Trophoblast cell (in vitro differentiated cells and primary cell): Measurements from ENCODE around the gene MCTP1.
"Not testable (repeated sequence)": the region's sequence is repeated elsewhere in the genome, so short reads cannot be mapped to it uniquely, and the experiment has no call there.

Source experiments
- DNase-seq, 2 donors: peaks; one replicate each; pipeline ENCODE4 v3.0.0-alpha.2; 2016
- H2AFZ ChIP-seq: 2 replicates; pipeline ENCODE4 v1.6.1; 2013; ENCODE audit warnings: low read length, moderate library complexity, mild to moderate bottlenecking; ENCODE audit not compliant: insufficient read depth, poor library complexity
- H2AK5ac ChIP-seq: 2 replicates; pipeline ENCODE4 v1.6.1; 2013; ENCODE audit warnings: mild to moderate bottlenecking, low read length
- H2BK120ac ChIP-seq: 2 replicates; pipeline ENCODE4 v1.6.1; 2013; ENCODE audit warnings: low read length, mild to moderate bottlenecking, moderate library complexity; ENCODE audit not compliant: insufficient read depth, poor library complexity
- H2BK12ac ChIP-seq: 2 replicates; pipeline ENCODE4 v1.6.1; 2013; ENCODE audit warnings: mild to moderate bottlenecking, low read length, moderate library complexity
- H2BK5ac ChIP-seq: 2 replicates; pipeline ENCODE4 v1.6.1; 2013; ENCODE audit warnings: low read length, low read depth, moderate library complexity, mild to moderate bottlenecking; ENCODE audit not compliant: poor library complexity
- H3K14ac ChIP-seq: 2 replicates; pipeline ENCODE4 v1.6.1; 2013; ENCODE audit warnings: mild to moderate bottlenecking, low read length
- H3K18ac ChIP-seq: 2 replicates; pipeline ENCODE4 v1.6.1; 2013; ENCODE audit warnings: mild to moderate bottlenecking, low read length
- H3K23ac ChIP-seq: 2 replicates; pipeline ENCODE4 v1.6.1; 2013; ENCODE audit warnings: low read length
- H3K27ac ChIP-seq: 2 replicates; pipeline ENCODE4 v1.5.1; 2013; ENCODE audit warnings: low read depth, mild to moderate bottlenecking, inconsistent platforms, low read length, moderate library complexity
- H3K27me3 ChIP-seq: 2 replicates; pipeline ENCODE4 v1.6.1; 2013; ENCODE audit warnings: inconsistent platforms, mild to moderate bottlenecking, low read length, moderate library complexity; ENCODE audit not compliant: insufficient read depth
- H3K36me3 ChIP-seq, 2 experiments: 1 replicate in 1 of 2; 2 replicates in 1 of 2; pipeline ENCODE4 v1.6.1; 2013; ENCODE audit warnings: low read length in 2 of 2, mild to moderate bottlenecking in 2 of 2, moderate library complexity in 1 of 2; ENCODE audit not compliant: insufficient read depth in 2 of 2, control insufficient read depth in 1 of 2
- H3K4ac ChIP-seq: 2 replicates; pipeline ENCODE4 v1.6.1; 2013; ENCODE audit warnings: low read depth, mild to moderate bottlenecking, low read length, moderate library complexity
- H3K4me1 ChIP-seq, 2 experiments: 1 replicate in 1 of 2; 2 replicates in 1 of 2; pipeline ENCODE4 v1.6.1; 2013; ENCODE audit warnings: low read length in 2 of 2, mild to moderate bottlenecking in 2 of 2, moderate library complexity in 1 of 2; ENCODE audit not compliant: insufficient read depth in 2 of 2, control insufficient read depth in 1 of 2
- H3K4me2 ChIP-seq: 2 replicates; pipeline ENCODE4 v1.6.1; 2013; ENCODE audit warnings: inconsistent platforms, mild to moderate bottlenecking, low read length, moderate library complexity
- H3K4me3 ChIP-seq: 2 replicates; pipeline ENCODE4 v1.5.1; 2013; ENCODE audit warnings: mild to moderate bottlenecking, low read depth, low read length, inconsistent platforms
- H3K79me1 ChIP-seq: one replicate; pipeline ENCODE4 v1.6.1; 2013; ENCODE audit warnings: low read length
- H3K79me2 ChIP-seq: 2 replicates; pipeline ENCODE4 v1.6.1; 2013; ENCODE audit warnings: low read length, mild to moderate bottlenecking; ENCODE audit not compliant: control insufficient read depth, insufficient read depth, poor library complexity
- H3K9ac ChIP-seq: 2 replicates; pipeline ENCODE4 v1.6.1; 2013; ENCODE audit warnings: mild to moderate bottlenecking, low read length
- H3K9me3 ChIP-seq: 2 replicates; pipeline ENCODE4 v1.6.1; 2013; ENCODE audit warnings: low read depth, mild to moderate bottlenecking, control low read depth, inconsistent platforms, low read length; ENCODE audit not compliant: insufficient read depth
- H4K12ac ChIP-seq: 2 replicates; pipeline ENCODE4 v1.6.1; 2013; ENCODE audit warnings: low read depth, mild to moderate bottlenecking, low read length, moderate library complexity
- H4K8ac ChIP-seq: 2 replicates; pipeline ENCODE4 v1.6.1; 2013; ENCODE audit warnings: low read depth, mild to moderate bottlenecking, low read length, moderate library complexity
- H4K91ac ChIP-seq: one replicate; pipeline ENCODE4 v1.6.1; 2013; ENCODE audit warnings: low read depth, mild to moderate bottlenecking, low read length, moderate library complexity
- WGBS: extraction: QIAGEN DNeasy Blood & Tissue Kit; methylation state at CpG from one replicate; pipeline ENCODE4 v1.1.7; 2013; ENCODE audit warnings: missing lambda C conversion rate; ENCODE audit not compliant: insufficient read length, insufficient coverage; ENCODE audit errors: extremely low coverage; 5-methylcytosine and 5-hydroxymethylcytosine counted together

MCTP1 gene

GRCh38 chr5:94845696-94846095, 439.2 kb downstream of the MCTP1 start:
- not testable (repeated sequence) for H3K9me3 ChIP-seq, H3K79me1 ChIP-seq, H3K36me3 ChIP-seq, H3K14ac ChIP-seq, H3K4ac ChIP-seq, H3K4me3 ChIP-seq, H3K27ac ChIP-seq, H3K4me1 ChIP-seq, H4K91ac ChIP-seq, H3K18ac ChIP-seq, H2BK12ac ChIP-seq, H2BK5ac ChIP-seq, H3K79me2 ChIP-seq, H4K8ac ChIP-seq, H3K4me2 ChIP-seq, DNase-seq, H3K23ac ChIP-seq, H4K12ac ChIP-seq, H3K9ac ChIP-seq, H2AFZ ChIP-seq, H3K27me3 ChIP-seq, H2BK120ac ChIP-seq, H2AK5ac ChIP-seq
- no CpG with 5 or more reads among the region's 1 CpG for WGBS

DNA sequence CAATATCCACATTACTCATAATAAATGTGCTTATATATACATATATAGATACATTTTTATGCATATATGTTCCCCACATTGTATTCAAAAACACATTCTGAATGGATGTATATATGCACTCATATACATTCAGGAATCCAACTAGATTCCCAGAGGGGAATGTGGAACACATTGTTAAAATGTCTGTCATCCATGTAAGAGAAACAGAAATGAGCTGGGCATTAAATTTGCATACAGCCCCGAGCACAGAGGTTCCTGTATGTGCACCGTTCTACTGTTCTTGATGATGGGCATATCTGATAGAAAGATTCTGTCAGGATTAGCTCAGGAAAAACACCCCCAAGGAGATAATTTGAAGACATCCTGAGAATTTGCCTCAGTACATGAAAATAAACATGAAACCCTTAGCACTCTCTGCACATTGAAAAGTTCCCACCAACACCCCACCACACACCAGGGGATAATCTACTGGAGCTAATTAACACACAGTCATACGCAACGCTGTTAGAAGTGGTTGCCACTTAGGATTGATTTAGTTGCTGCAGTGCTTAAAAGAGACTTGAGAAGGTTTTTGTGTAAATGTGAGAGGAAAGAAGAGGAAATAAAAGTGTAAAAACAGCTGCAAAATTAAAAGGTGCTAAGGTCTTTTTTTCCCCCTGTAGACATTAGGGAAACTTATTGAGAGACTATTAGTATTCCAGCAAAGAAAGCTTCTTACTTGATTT, 443.1 kb downstream of the MCTP1 start:
- Histone ChIP-seq H3K27ac (no peak overlapping the region), H3K4me2 (no peak overlapping the region)
- no CpG with 5 or more reads among the region's 4 CpGs for WGBS

DNA sequence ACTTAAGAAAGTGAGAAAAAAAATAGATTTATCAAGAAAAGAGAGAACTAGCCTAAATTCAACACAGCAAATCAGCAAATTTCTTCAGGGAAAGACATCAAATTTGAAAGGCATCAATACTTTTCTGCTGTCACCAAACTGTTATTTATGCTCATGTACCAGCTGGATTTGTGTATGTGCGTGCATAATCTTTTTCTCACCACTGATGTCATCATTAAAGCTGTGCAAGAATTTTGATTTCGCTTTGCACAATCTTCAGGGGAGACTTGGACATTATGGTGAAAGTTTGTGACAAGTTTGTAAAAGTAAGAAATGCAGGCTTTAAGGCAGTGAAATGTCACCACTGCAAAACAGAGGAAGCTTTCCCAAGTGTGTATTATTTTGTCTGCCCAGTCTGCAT, 451.0 kb downstream of the MCTP1 start:
- Histone ChIP-seq H2BK120ac (no peak overlapping the region), H3K36me3 (no peaks in the 10 kb centered on the region), H3K23ac (no peak overlapping the region), H3K14ac (no peak overlapping the region), H4K91ac (no peak overlapping the region), H3K4ac (no peak overlapping the region), H3K79me1 (no peaks in the 10 kb centered on the region), H4K12ac (no peak overlapping the region), H4K8ac (no peak overlapping the region), H3K4me2 (no peak overlapping the region), H3K9me3 (peaks cover 2% of the 10 kb centered on the region), H3K4me3 (no peak overlapping the region), H3K27me3 (no peaks in the 10 kb centered on the region), H2AFZ (no peak overlapping the region), H2BK5ac (no peak overlapping the region), H2BK12ac (no peak overlapping the region), H3K9ac (no peak overlapping the region), H3K79me2 (no peaks in the 10 kb centered on the region), H3K4me1 (no peaks in the 10 kb centered on the region), H3K27ac (no peak overlapping the region), H2AK5ac (no peak overlapping the region), H3K18ac (no peak overlapping the region)
- no peak for DNase-seq
- no CpG with 5 or more reads among the region's 2 CpGs for whole genome bisulfite sequencing

More for the DNA sequence above, 443.1 kb downstream of the MCTP1 start:
- Histone ChIP-seq H2BK120ac (no peak overlapping the region), H3K4me3 (no peak overlapping the region), H3K79me2 (no peaks in the 10 kb centered on the region), H3K4me1 (no peaks in the 10 kb centered on the region), H4K91ac (no peak overlapping the region), H3K4ac (no peak overlapping the region), H3K79me1 (no peaks in the 10 kb centered on the region), H2BK5ac (no peak overlapping the region), H3K36me3 (no peaks in the 10 kb centered on the region), H4K12ac (no peak overlapping the region), H3K14ac (no peak overlapping the region), H4K8ac (no peak overlapping the region), H3K23ac (no peak overlapping the region), H3K18ac (no peak overlapping the region), H2AFZ (no peak overlapping the region), H3K9me3 (no peaks in the 10 kb centered on the region), H3K9ac (no peak overlapping the region), H2BK12ac (no peak overlapping the region), H2AK5ac (no peak overlapping the region), H3K27me3 (no peaks in the 10 kb centered on the region)
- no peak for DNase-seq

- no peak overlapping the region for H3K4ac ChIP-seq
- H3K9me3 ChIP-seq: peaks cover 2% of the 10 kb centered on the region
- no peaks in the 10 kb centered on the region for H3K36me3 ChIP-seq
- no peak overlapping the region for H2AK5ac ChIP-seq
- DNase-seq: no peak
- H3K23ac ChIP-seq: no peak overlapping the region
- WGBS: no CpG with 5 or more reads among the region's 4 CpGs
- H3K4me1 ChIP-seq: no peaks in the 10 kb centered on the region
- no peak overlapping the region for H3K27ac ChIP-seq
- H3K79me2 ChIP-seq: no peaks in the 10 kb centered on the region
- no peaks in the 10 kb centered on the region for H3K27me3 ChIP-seq
- H4K91ac ChIP-seq: no peak overlapping the region
- no peak overlapping the region for H3K4me2 ChIP-seq
- H4K12ac ChIP-seq: no peak overlapping the region
- H3K9ac ChIP-seq: no peak overlapping the region
- H4K8ac ChIP-seq: no peak overlapping the region
- no peak overlapping the region for H2AFZ ChIP-seq
- H3K14ac ChIP-seq: no peak overlapping the region
- no peak overlapping the region for H2BK120ac ChIP-seq
- H3K79me1 ChIP-seq: no peaks in the 10 kb centered on the region
- no peak overlapping the region for H2BK5ac ChIP-seq
- no peak overlapping the region for H3K4me3 ChIP-seq
- no peak overlapping the region for H3K18ac ChIP-seq
- H2BK12ac ChIP-seq: no peak overlapping the region
Observed at GRCh38 chr5:94832685-94833084, 452.2 kb downstream of the MCTP1 start.
